Thymus (tissue), 14 donors: ENCODE results near the gene SIPA1L3. TPM values are rescaled to one million over a fixed set of nuclear protein-coding genes. Genes with fewer than 3 reads are reported as not detected.
"Not testable (repeated sequence)": the region's sequence is repeated elsewhere in the genome, so short reads cannot be mapped to it uniquely, and the experiment has no call there.

Experiments
- DNase-seq, 9 donors: peaks; one replicate each; pipeline ENCODE4 v3.0.0-alpha.2; 2013; ENCODE audit warnings: low spot score in 9 of 9, low read depth in 6 of 9, missing footprints in 1 of 9
- H3K27ac ChIP-seq, 2 donors: one replicate each; pipeline ENCODE4 v1.5.1; 2013; ENCODE audit warnings: control low read depth in 1 of 2, low read depth in 1 of 2, low read length in 1 of 2, mild to moderate bottlenecking in 1 of 2, moderate library complexity in 1 of 2
- H3K27me3 ChIP-seq, 2 donors: one replicate each; pipeline ENCODE4 v1.5.1; 2013; ENCODE audit warnings: low read length in 1 of 2; ENCODE audit not compliant: control insufficient read depth in 2 of 2, insufficient read depth in 1 of 2
- H3K36me3 ChIP-seq, 2 donors: one replicate each; pipeline ENCODE4 v1.5.1; 2013; ENCODE audit warnings: low read length in 1 of 2, mild to moderate bottlenecking in 1 of 2, moderate library complexity in 1 of 2; ENCODE audit not compliant: control insufficient read depth in 2 of 2, insufficient read depth in 2 of 2
- H3K4me1 ChIP-seq, 2 donors: one replicate each; pipeline ENCODE4 v1.5.1; 2013; ENCODE audit warnings: low read length in 2 of 2; ENCODE audit not compliant: control insufficient read depth in 2 of 2, insufficient read depth in 2 of 2
- H3K4me3 ChIP-seq, 2 donors: one replicate each; pipeline ENCODE4 v1.5.1; 2013; ENCODE audit warnings: low read length in 2 of 2, control low read depth in 1 of 2, mild to moderate bottlenecking in 1 of 2
- H3K9me3 ChIP-seq, 2 donors: one replicate each; pipeline ENCODE4 v1.5.1; 2013; ENCODE audit warnings: low read length in 1 of 2, mild to moderate bottlenecking in 1 of 2; ENCODE audit not compliant: control insufficient read depth in 2 of 2, insufficient read depth in 1 of 2
- WGBS: extraction: QIAGEN DNeasy Blood & Tissue Kit; methylation state at CpG from one replicate; pipeline ENCODE4 v1.1.7; 2013; 5-methylcytosine and 5-hydroxymethylcytosine counted together
- long read RNA-seq, 10 donors: transcript quantifications; one replicate each; lab custom pipeline, GENCODE V29; 2026
- polyA plus RNA-seq: library from polyadenylated mRNA; stranded (reverse); fragments of 200-250 nt; gene quantifications from one replicate; pipeline ENCODE4 v1.2.3, GENCODE V29; 2013
- total RNA-seq: library from RNA; stranded (reverse); fragments of 120-200 nt; gene quantifications from one replicate; pipeline ENCODE4 v1.2.4, GENCODE V29; 2013
- donor health status: healthy.

SIPA1L3 gene, protein sequence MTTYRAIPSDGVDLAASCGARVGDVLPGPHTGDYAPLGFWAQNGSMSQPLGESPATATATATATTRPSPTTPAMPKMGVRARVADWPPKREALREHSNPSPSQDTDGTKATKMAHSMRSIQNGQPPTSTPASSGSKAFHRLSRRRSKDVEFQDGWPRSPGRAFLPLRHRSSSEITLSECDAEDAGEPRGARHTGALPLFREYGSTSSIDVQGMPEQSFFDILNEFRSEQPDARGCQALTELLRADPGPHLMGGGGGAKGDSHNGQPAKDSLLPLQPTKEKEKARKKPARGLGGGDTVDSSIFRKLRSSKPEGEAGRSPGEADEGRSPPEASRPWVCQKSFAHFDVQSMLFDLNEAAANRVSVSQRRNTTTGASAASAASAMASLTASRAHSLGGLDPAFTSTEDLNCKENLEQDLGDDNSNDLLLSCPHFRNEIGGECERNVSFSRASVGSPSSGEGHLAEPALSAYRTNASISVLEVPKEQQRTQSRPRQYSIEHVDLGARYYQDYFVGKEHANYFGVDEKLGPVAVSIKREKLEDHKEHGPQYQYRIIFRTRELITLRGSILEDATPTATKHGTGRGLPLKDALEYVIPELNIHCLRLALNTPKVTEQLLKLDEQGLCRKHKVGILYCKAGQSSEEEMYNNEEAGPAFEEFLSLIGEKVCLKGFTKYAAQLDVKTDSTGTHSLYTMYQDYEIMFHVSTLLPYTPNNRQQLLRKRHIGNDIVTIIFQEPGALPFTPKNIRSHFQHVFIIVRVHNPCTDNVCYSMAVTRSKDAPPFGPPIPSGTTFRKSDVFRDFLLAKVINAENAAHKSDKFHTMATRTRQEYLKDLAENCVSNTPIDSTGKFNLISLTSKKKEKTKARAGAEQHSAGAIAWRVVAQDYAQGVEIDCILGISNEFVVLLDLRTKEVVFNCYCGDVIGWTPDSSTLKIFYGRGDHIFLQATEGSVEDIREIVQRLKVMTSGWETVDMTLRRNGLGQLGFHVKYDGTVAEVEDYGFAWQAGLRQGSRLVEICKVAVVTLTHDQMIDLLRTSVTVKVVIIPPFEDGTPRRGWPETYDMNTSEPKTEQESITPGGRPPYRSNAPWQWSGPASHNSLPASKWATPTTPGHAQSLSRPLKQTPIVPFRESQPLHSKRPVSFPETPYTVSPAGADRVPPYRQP (N-terminal part only)
- total RNA-seq: 6.0 TPM
- 5.0 TPM for polyA plus RNA-seq
- long read RNA-seq, donor 1: 0 reads
- long read RNA-seq, donor 2, partial matches to known transcripts: 0 of 1 reads
- long read RNA-seq, donor 2, other reads (novel, unspliced or antisense): 0 of 1 reads
- long read RNA-seq, donor 3, partial matches to known transcripts: 0 of 1 reads
- long read RNA-seq, donor 3, other reads (novel, unspliced or antisense): 0 of 1 reads
- long read RNA-seq, donor 4: 0 reads
- long read RNA-seq, donor 5, partial matches to known transcripts: 6 of 7 reads
- long read RNA-seq, donor 5, other reads (novel, unspliced or antisense): 0 of 7 reads
- long read RNA-seq, donor 6, partial matches to known transcripts: 0 of 1 reads
- long read RNA-seq, donor 6, other reads (novel, unspliced or antisense): 0 of 1 reads
- long read RNA-seq, donor 7, partial matches to known transcripts: 0 of 2 reads
- long read RNA-seq, donor 7, other reads (novel, unspliced or antisense): 0 of 2 reads
- long read RNA-seq, donor 8: 0 reads
- long read RNA-seq, donor 9: 0 reads
- long read RNA-seq, donor 10: 0 reads

DNA sequence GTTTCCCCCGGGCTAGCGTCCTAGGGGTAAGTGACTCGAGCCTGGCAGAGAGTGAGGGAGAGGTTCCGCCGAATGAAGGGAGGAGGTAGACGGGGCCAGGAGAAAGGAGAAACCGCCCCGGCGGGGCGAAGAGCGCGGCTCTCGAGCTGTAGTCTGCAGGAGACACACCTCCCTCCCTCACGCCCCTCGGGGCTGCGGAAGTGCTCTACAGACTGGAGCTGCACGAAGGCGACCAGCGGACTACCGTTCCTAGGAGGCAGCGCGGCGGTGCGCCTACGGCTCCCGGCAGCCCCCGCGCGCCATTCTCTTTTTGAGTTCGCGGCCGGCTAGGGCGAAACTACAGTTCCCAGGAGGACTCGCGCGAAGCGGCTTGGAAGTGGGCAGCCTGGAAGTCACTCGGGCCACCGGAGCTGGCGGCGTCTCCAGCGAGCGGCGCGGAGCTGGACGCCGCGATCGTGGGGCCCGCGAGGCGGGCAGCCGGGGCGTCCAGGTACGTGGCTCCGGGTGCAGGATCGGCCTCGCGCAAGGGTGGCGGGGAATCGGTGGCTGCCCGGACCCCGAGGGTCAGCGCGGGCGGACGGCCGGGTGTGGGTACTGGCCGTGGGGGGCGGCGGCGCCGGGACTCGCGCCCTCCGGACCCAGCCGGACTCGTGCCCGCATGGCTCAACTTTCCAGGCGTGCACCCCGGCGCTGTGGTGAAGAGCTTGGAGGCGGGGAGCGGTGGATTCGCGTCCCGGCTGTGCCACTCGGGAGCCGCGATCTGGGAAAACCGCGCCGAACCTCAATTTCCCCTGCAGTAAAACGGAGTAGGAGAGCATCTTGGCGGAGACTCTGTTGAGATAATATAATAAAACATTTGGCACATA is at the start of gene SIPA1L3:
SIPA1L3 (plus strand) TSS at position 340 of the 866 bp plus-strand sequence. CDS start 174,358 bp downstream, outside the sequence.
- H3K4me3 ChIP-seq: peak within 1 kb of the TSS; percentile 79 to 88
- peaks cover 4 to 6% of the 10 kb centered on the region in 2 donors for H3K4me1 ChIP-seq
- H3K9me3 ChIP-seq: no peaks in the 10 kb centered on the region
- peak within 1 kb of the TSS; percentile 78 to 95 for H3K27ac ChIP-seq
- no peaks in the 10 kb centered on the region for H3K27me3 ChIP-seq
- DNase-seq: peak; percentile 83 to 97 (median 91)
- no peaks in the 10 kb centered on the region for H3K36me3 ChIP-seq
- WGBS: under 1% methylated on average over 95 of the region's 95 CpGs

DNA sequence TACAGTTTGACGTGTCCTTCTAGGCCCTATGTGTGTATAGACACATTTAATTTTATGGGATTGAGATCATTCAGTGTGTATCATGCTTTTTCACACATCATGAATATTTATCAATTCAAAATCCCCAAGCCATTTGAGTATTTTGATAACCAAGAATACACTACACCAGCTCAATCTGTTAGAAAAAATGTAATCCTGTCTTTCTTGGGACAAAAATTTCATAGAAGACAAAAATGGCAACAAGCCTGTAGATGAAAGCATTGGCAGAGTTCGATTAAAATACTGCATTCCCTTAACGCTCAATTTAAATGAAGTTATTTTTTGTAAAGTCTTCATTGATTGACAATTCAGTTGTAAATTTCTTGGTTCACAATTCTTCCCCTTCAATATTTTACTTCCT is 42.5 kb upstream of the SIPA1L3 start:
- Histone ChIP-seq H3K4me3 (no peak overlapping the region), H3K27ac (no peak overlapping the region)
- 92% methylated on average over 3 of the region's 3 CpGs for WGBS

DNA sequence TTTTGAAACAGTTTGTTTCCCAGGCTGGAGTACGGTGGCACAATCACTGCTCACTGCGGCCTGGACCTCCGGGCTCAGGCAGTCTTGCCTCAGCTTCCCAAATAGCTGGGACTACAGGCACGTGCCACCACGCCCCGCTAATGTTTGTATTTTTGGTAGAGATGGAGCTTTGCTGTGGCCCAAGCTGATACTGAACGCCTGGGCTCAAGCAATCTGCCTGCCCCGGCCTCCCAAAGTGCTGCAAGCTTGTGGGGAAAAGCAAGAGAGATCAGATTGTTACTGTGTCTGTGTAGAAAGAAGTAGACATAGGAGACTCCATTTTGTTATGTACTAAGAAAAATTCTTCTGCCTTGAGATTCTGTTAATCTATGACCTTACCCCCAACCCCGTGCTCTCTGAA is 41.1 kb upstream of the SIPA1L3 start:
- WGBS: 94% methylated on average over 8 of the region's 9 CpGs

More for the DNA sequence above, 42.5 kb upstream of the SIPA1L3 start:
- no peaks in the 10 kb centered on the region for H3K36me3 ChIP-seq
- no peak for DNase-seq
- H3K27me3 ChIP-seq: no peaks in the 10 kb centered on the region
- H3K9me3 ChIP-seq: no peaks in the 10 kb centered on the region
- H3K4me1 ChIP-seq: no peaks in the 10 kb centered on the region

DNA sequence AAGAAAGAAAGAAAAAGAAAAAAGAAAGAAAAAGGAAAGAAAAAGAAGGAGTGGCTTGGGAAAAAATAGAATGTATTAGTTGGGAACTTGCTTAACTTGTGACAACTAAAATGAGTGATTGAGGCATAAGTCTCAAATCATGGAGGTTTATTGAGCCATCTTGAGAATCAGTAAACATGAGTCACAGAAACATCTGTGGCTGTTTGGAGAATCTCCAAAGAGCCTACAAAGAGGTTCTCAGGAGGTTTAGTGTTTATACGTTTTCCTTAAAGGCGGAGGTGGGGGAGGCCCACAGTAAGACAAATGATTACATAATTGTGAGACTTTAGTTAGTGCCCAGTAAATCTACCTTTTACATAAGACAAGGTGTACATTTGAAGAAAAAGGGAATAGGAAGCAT is 39.2 kb upstream of the SIPA1L3 start:
- H3K27ac ChIP-seq: no peak overlapping the region
- DNase-seq: no peak
- 95% methylated on average over 2 of the region's 2 CpGs for WGBS

More for the DNA sequence above, 41.1 kb upstream of the SIPA1L3 start:
- H3K4me1 ChIP-seq, H3K27ac ChIP-seq, H3K4me3 ChIP-seq, H3K36me3 ChIP-seq, DNase-seq, H3K9me3 ChIP-seq, H3K27me3 ChIP-seq: not testable (repeated sequence)

DNA sequence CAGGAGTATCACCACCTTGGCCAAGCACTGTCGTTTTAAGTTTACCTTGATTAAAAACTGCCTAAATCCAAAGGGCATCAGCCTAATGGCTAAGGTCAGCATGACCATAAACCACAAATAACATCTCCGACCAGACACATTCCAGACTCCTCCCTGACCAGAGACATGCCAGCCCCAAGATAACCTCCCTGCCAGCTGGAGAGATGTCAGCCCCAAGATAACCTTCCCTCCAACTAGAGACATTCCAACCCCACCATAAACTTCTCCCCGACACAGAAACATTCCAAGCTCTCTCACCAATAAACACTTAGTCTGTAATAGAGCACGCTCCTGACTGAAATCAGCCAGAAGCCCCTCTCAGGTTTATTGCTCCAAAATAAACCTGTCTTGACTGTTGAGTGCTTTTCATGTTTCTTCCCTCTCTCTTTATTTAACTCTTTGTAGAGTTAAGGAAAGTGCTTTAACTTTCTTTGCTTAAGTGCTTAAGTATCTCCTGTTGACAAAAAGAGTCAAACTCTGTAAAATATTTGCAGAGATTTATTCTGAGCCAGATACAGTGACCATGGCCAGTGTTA is 37.2 kb upstream of the SIPA1L3 start:
- Histone ChIP-seq H3K27ac (no peak overlapping the region), H3K4me1 (no peaks in the 10 kb centered on the region), H3K4me3 (no peak overlapping the region), H3K27me3 (no peaks in the 10 kb centered on the region), H3K9me3 (no peaks in the 10 kb centered on the region), H3K36me3 (no peaks in the 10 kb centered on the region)
- WGBS: 91% methylated on average over 4 of the region's 4 CpGs
- no peak for DNase-seq

More for the DNA sequence above, 39.2 kb upstream of the SIPA1L3 start:
- H3K4me1 ChIP-seq: no peaks in the 10 kb centered on the region
- no peaks in the 10 kb centered on the region for H3K36me3 ChIP-seq
- H3K9me3 ChIP-seq: no peaks in the 10 kb centered on the region
- H3K4me3 ChIP-seq: no peak overlapping the region
- H3K27me3 ChIP-seq: no peaks in the 10 kb centered on the region

DNA sequence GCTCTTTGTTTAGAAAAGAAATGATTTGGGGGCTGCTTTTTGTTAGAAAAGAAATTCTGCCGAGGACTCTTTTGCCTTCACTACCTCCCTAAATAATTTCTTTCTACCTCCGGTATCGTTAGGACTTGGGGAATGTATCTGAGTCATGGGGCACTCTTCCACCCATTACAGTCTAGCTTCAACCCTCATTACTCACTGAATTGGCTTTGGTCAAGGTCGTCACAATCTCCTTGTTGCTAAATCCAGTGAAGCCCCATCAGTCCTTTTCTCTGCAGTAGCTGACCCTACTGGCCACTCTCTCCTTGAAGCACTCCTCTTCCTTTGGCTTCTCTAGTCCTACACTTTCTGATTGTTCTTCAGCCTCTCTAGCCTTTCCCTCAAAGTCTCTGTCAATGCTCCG is 34.6 kb upstream of the SIPA1L3 start:
- WGBS: 94% methylated on average over 5 of the region's 5 CpGs
- H3K27me3 ChIP-seq: no peaks in the 10 kb centered on the region
- H3K4me3 ChIP-seq: no peak overlapping the region
- no peaks in the 10 kb centered on the region for H3K36me3 ChIP-seq
- no peaks in the 10 kb centered on the region for H3K4me1 ChIP-seq
- DNase-seq: no peak
- H3K27ac ChIP-seq: no peak overlapping the region
- no peaks in the 10 kb centered on the region for H3K9me3 ChIP-seq

DNA sequence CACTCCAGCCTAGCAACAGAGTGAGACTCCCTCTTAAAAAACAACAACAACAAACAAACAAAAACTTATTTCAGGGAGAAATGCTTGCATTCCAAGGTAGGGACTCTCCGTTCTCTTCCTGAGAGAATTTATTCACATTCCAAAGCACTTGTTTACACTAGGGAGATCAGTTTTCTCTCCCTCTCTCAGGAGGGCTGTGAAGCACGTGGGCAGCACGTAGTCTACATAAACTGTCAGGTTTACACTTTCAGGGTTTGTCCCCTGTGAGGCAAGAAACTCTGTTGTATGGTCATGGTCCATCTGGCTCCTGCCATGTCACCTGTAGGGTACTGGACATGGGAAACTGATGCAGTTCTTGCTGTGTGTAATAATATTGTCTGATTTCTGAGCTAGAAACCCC is 32.2 kb upstream of the SIPA1L3 start:
- no peaks in the 10 kb centered on the region for H3K9me3 ChIP-seq
- H3K27me3 ChIP-seq: no peaks in the 10 kb centered on the region
- H3K4me3 ChIP-seq: no peak overlapping the region
- no peak for DNase-seq
- H3K36me3 ChIP-seq: no peaks in the 10 kb centered on the region
- H3K27ac ChIP-seq: no peak overlapping the region
- no peaks in the 10 kb centered on the region for H3K4me1 ChIP-seq
- 68% methylated on average over 3 of the region's 3 CpGs for WGBS
